ENCODE measurements around the gene KCNA5.

Gene KCNA5

DNA sequence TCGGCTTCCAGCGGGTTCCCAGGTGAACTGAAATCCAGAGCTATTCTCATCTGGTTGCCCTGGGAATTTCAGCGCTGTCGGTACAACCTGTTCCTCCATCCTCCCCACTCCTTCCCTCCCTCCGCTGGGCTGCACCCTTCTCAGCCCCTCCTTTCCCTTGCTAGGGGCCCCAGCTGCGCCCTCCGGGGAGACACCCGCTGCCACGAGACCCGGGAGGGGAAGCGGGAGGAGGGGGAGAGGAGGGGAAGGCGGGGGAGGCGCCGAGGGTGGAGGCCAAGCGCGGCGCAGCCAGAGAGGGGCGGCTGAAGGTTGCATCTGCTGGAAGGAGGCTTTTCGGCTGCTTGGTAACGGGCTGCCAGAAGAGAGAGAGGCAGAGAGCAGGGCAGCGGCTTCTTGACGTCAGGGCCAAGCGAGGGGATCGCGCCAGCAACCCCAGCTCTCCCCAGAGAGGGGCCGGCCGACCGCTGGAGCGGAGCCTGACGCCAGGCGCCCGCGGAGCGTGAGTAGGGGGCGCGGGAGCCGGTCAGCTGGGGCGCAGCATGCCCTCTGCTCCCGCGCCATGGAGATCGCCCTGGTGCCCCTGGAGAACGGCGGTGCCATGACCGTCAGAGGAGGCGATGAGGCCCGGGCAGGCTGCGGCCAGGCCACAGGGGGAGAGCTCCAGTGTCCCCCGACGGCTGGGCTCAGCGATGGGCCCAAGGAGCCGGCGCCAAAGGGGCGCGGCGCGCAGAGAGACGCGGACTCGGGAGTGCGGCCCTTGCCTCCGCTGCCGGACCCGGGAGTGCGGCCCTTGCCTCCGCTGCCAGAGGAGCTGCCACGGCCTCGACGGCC lies at the start of gene KCNA5:
Gene KCNA5, plus strand, starts transcription at position 291 of the 831 bp plus-strand sequence. Its CDS starts 269 bp downstream, at position 560.
- DNase-seq, result no peak

- no peak for DNase-seq
These were observed 49.1 kb upstream of the KCNA5 start for GRCh38 chr12:4994622-4995021.

DNA sequence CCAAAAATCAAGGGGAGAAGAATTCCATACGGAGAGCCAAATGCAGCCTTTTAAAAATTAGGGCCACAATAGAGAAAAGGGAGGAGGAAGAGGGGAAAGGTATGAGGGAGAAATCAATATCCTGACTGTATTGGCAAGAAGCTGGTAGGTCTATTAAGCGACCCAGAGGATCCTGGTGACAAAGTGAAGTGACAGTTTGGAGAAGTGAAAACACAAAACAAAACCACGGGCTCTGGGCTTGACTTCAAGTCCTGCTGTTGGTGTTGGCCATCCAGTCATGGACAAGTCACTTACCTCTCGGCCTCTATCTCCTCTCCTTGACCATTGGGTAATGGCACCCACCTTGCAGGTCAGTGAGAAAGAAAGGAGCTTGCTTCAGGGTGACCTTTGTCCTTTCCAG lies 47.0 kb upstream of the KCNA5 start:
- no peak for DNase-seq

- no peak for DNase-seq
These were observed 45.7 kb upstream of the KCNA5 start for GRCh38 chr12:4997939-4998338.

GRCh38 chr12:5000204-5000603 lies 43.5 kb upstream of the KCNA5 start:
- DNase-seq, result no peak

- no peak for DNase-seq
These were observed 42.9 kb upstream of the KCNA5 start for GRCh38 chr12:5000658-5001385.

DNA sequence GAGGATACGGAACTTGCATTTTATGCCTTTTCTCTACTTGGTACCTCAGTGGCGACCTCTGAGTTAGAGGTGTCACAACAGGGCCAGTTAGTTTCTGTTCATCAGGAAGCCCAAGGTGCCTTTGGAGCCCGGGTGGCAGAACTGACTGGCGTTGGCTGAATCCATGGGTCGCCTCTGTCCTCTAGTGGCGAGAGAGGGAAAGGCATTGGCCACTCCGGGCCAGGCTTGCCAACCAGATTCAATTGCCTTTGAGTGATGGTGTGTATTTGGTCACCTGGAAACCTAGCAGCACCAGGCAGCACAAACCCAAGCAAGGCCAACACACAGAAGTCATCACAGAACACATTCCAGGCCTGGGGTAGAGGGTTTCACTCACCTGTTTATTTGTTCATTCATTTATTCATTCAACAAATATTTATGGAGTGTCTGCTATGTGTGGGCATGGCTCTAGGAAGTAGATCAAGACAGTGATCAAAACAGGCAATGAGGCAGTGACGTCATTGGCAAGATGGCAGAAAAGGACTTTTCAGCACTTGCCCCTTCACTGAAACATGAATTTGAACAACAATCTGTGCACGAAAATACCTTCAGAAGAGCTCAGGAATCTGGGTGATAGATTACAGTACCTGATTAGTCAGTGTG lies 40.5 kb upstream of the KCNA5 start:
- peak; percentile 62 for DNase-seq

GRCh38 chr12:5008661-5009060 lies 35.0 kb upstream of the KCNA5 start:
- no peak for DNase-seq

GRCh38 chr12:5010151-5010550 lies 33.5 kb upstream of the KCNA5 start:
- DNase-seq, result no peak

- DNase-seq, result no peak
These were observed 31.3 kb upstream of the KCNA5 start for GRCh38 chr12:5012337-5012736.

GRCh38 chr12:5013266-5013730 lies 30.4 kb upstream of the KCNA5 start:
- no peak for DNase-seq

GRCh38 chr12:5014269-5014668 lies 29.4 kb upstream of the KCNA5 start:
- no peak for DNase-seq

GRCh38 chr12:5015711-5016492 lies 27.8 kb upstream of the KCNA5 start:
- DNase-seq, result no peak

DNA sequence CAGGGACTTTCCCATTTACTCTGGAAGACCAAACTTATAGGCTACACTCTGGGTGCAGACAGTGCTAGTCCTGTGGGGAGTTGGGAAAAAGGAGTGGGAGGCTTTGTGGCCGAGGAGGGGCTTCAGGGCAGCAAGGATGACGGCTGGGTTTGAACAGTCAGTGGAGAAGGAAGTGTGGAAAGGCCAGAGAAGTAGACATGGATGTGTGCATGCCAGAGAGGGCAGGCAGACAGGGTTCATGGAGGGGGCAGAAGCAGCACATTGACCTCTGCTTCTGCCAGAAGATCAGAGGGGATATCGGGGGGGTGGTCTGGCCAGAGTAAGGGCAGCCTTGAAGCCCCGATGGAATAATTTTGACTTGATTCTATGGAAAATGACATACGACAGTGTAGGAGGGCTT lies 27.2 kb upstream of the KCNA5 start:
- DNase-seq, result no peak

DNA sequence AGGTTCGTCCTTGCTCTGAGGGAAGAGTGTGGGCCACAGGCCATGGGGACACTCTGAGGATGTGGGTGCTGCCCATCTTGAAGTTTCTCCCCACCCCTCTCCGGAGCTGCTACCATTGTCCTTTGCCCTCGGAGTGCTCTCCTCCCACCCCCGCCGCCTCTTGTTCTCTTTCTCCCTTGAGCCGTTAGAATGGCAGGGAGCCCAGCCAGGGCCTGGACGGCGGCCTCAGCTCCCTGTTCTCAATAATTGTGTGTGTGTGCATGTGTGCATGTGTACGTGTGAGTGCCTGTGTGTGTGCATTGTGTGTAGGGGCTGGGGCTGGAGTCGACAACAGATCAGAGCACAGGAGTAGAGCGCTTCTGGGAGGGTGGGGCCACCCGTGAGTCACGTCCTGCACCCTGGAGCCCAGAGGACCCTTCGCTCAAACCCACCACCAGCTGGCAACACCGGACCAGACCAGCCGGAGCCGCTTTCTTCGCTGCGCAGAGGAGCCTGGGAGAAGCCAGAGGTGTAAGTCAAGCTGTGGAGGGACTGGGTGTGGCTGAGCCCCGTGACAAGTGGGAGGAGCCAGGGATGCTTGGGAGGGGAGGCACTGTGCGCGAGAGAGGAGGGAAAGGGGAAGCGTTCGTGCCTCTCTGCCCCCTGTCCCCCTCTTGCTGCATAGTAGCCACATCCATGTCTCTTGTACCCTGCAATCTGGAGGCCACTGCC lies 25.9 kb upstream of the KCNA5 start:
- no peak for DNase-seq

DNA sequence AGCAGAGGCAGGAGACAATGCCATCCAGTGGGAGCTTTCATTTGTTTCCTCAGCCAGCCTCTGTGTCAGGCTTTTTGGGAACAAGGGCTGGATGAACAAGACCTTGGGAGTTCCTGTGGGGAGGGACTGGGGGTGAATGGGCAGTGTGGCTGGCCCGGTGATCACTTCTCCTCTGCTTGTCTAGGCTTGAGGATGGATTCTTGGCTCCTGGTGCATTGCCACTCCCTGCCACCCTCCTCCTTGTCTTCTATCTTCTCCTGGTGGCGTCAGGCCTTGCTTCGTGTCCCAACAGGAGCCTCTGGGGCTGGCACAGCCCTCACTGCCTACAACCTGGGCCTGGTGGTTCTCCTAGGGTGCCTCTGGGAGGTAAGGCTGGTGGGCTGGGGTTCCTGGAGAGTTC lies 25.0 kb upstream of the KCNA5 start:
- no peak for DNase-seq

GRCh38 chr12:5022025-5022424 lies 21.7 kb upstream of the KCNA5 start:
- no peak for DNase-seq

DNA sequence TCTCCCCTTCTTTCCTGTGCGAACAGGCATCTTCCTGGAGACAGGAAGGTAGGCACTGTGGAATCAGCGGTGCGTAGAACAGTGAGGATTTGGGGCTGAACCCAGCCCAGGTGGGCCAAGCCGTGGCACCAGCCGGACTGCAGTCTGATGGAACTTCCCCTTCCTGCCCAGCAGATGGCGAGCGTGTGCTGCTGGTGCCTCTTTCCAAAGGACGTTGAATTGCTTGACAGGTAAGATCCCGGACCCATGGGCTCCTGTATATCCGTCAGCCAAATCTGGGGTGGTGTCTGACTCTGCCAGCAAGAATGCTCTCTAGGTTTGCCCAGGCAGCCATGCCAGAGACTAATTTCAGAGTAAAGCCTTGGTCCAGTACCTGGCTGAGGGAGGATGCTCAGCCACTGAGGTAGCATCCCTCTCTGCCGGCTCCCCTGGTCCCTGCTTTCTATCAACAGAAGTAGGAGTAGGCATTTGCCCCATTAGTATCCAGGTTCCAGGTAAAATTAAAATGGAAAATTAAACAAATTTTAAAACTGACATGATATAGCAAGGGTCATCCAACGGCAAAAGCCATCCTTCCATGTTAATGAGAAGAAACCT lies 21.1 kb upstream of the KCNA5 start:
- peak; percentile 49 for DNase-seq

- no peak for DNase-seq
These were observed 19.8 kb upstream of the KCNA5 start for GRCh38 chr12:5023842-5024241.

DNA sequence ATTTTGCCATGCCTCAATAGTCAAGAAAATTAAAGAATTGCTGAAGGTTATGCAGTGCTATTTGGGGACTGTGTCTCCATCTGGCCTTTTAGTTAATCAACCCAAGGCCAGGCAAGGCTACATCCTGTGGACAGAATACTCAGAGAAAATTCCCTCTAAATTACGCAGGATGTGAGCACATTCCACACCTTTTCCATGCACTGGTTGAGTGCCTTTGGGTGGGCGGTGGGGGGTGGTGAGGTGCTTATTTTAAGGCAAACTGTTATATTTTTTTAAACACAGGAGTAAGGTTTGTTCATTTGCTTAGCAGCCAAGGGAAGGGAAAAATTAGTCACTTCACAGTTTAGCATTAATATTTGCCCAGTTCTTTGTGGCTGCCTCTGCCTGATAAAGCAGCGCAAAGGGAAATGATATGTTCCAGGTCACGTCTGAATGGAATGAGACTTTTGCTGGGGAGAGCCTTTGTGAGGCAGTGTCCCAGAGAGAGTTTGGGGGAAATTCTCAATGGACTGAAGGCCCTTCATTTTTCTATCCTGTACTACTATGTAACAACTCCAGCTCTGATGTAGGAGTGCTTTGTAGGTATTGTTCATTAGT lies 17.2 kb upstream of the KCNA5 start:
- DNase-seq, result no peak

Data from stimulated activated CD4-positive, alpha-beta T cell treated with anti-CD3 and anti-CD28 coated beads, Interleukin-15, amount 100 ng/mL, for 24 hours (primary cell).